HG03565 (cell line): Measurements from ENCODE around the gene LSM4.

Experiments
- ATAC-seq: cut with Tn5 transposase; IDR thresholded peaks from one replicate; pipeline ENCODE4 v1.9.1; 2021; ENCODE audit warnings: mild to moderate bottlenecking, moderate library complexity; ENCODE audit not compliant: unreplicated experiment

The LSM4 gene

GRCh38 chr19:18261474-18261873, 61.4 kb downstream of the LSM4 start:
- ATAC-seq: no peak

- ATAC-seq: no peak
Measured at GRCh38 chr19:18259893-18260292, 63.0 kb downstream of the LSM4 start.

GRCh38 chr19:18257503-18258470, 65.1 kb downstream of the LSM4 start:
- no peak for ATAC-seq
